C4-2B (cell line): Measurements from ENCODE around the gene DIS3L.

Experiments used
- CTCF ChIP-seq: fragments of 450-650 bp; conservative IDR thresholded peaks from 2 replicates; pipeline ENCODE4 v1.5.1; 2017; ENCODE audit warnings: mild to moderate bottlenecking
- ZFX ChIP-seq: fragments of 450-650 bp; IDR thresholded peaks from 2 replicates; pipeline ENCODE4 v1.6.1; 2017

- TF ChIP-seq CTCF: no peak
- TF ChIP-seq ZFX: no peak
Measured at GRCh38 chr15:66275352-66275751, 18.0 kb upstream of the DIS3L start.
